CD4-positive, alpha-beta T cell (primary cell): ENCODE results near the gene NUDT21. TPM values are rescaled to one million over a fixed set of nuclear protein-coding genes. Genes with fewer than 3 reads are reported as not detected.

Experiments used
- ATAC-seq: fragments of 200-7000 bp; cut with Tn5 transposase; one replicate; pipeline ENCODE4 v1.10.0; 2022; ENCODE audit warnings: mild to moderate bottlenecking; ENCODE audit not compliant: poor library complexity
- CTCF ChIA-PET: fragments of 350-600 bp; sonication (Branson Sonifier 250); formaldehyde crosslinking; loops from one replicate; lab custom pipeline; 2021; ENCODE audit warnings: antibody characterized with exemption, inconsistent platforms; lab: Charles Lee
- POLR2A ChIA-PET: fragments of 350-600 bp; sonication (Branson Sonifier 250); formaldehyde crosslinking; loops from one replicate; lab custom pipeline; 2021; ENCODE audit warnings: antibody characterized with exemption, inconsistent platforms; lab: Charles Lee
- DNase-seq, 14 experiments: peaks; one replicate each; pipeline ENCODE4 v3.0.0-alpha.2; 2013 to 2020; ENCODE audit warnings: mixed read lengths in 2 of 14
- H3K27ac ChIP-seq, 2 donors: one replicate each; pipeline versions ENCODE4 v1.5.1 to v1.7.0; 2013; ENCODE audit warnings: low read length in 2 of 2, low read depth in 1 of 2, mild to moderate bottlenecking in 1 of 2
- H3K27me3 ChIP-seq, 2 experiments: 1 replicate in 1 of 2; 2 replicates in 1 of 2; pipeline versions ENCODE4 v1.6.1 to v1.7.0; 2013; ENCODE audit warnings: low read length in 2 of 2, control low read depth in 1 of 2, mild to moderate bottlenecking in 1 of 2, moderate library complexity in 1 of 2; ENCODE audit not compliant: insufficient read depth in 2 of 2, control insufficient read depth in 1 of 2
- H3K36me3 ChIP-seq: one replicate; pipeline ENCODE4 v1.6.1; 2013; ENCODE audit warnings: low read length, control low read depth; ENCODE audit not compliant: insufficient read depth
- H3K4me1 ChIP-seq: one replicate; pipeline ENCODE4 v1.6.1; 2013; ENCODE audit warnings: low read length, control low read depth; ENCODE audit not compliant: insufficient read depth
- H3K4me3 ChIP-seq: one replicate; pipeline ENCODE4 v1.5.1; 2013; ENCODE audit warnings: mild to moderate bottlenecking, low read length, moderate library complexity
- H3K9me3 ChIP-seq, 2 experiments: 1 replicate in 1 of 2; 2 replicates in 1 of 2; pipeline versions ENCODE4 v1.6.1 to v1.7.0; 2013; ENCODE audit warnings: low read length in 2 of 2, mild to moderate bottlenecking in 2 of 2, control low read depth in 1 of 2, moderate library complexity in 1 of 2; ENCODE audit not compliant: control insufficient read depth in 1 of 2, insufficient read depth in 1 of 2
- H3K27ac Mint-ChIP-seq: one replicate; pipeline ENCODE4 v1.8.0; 2020; ENCODE audit warnings: mixed read lengths
- H3K27me3 Mint-ChIP-seq: one replicate; pipeline ENCODE4 v1.8.0; 2021; ENCODE audit warnings: mixed read lengths
- H3K36me3 Mint-ChIP-seq: one replicate; pipeline ENCODE4 v1.8.0; 2021; ENCODE audit warnings: low read depth, mixed read lengths
- H3K4me1 Mint-ChIP-seq: one replicate; pipeline ENCODE4 v1.8.0; 2021; ENCODE audit warnings: low read depth, mixed read lengths
- H3K4me3 Mint-ChIP-seq: one replicate; pipeline ENCODE4 v1.8.0; 2020; ENCODE audit warnings: mild to moderate bottlenecking, mixed read lengths
- H3K9me3 Mint-ChIP-seq: one replicate; pipeline ENCODE4 v1.8.0; 2020; ENCODE audit warnings: mixed read lengths
- CTCF ChIP-seq: fragments of 200-600 bp; IDR thresholded peaks from one replicate; pipeline ENCODE4 v1.8.0; 2022; ENCODE audit warnings: antibody characterized with exemption, mild to moderate bottlenecking
- intact Hi-C, 2 experiments: fragments of 100-400 bp; cut with DNase I in 1 of 2; cut with micrococcal nuclease in 1 of 2; formaldehyde crosslinking; loops; one replicate each; pipeline versions ENCODE4 v1.15.1 to v1.9.0; 2023 to 2025; cut with DNase I, micrococcal nuclease
- total RNA-seq, 174 experiments: library from RNA in 2 of 174; stranded (reverse) in 2 of 174; gene quantifications; one replicate each; pipeline ENCODE4 v1.2.3 and lab custom pipeline; 2021 to 2026

NUDT21 gene
- total RNA-seq, 2 experiments from 2014 or later, result 89.6 to 96.6 TPM

GRCh38 chr16:56482683-56483236 is 31.6 kb upstream of the NUDT21 start:
- peaks cover 83% of the 10 kb centered on the region for H3K36me3 Mint-ChIP-seq
- Histone ChIP-seq H3K27me3 (no peaks in the 10 kb centered on the region), H3K27ac (no peak overlapping the region), H3K9me3 (no peaks in the 10 kb centered on the region), H3K36me3 (peaks cover 60% of the 10 kb centered on the region), H3K4me1 (no peaks in the 10 kb centered on the region), H3K4me3 (no peak overlapping the region)
- H3K9me3 Mint-ChIP-seq, result no peaks in the 10 kb centered on the region
- intact Hi-C loops, result no loop called here
- ChIA-PET CTCF (interaction anchor here (0.6 kb wide), 1 partner anchor 1307 kb away, joined by 4 read pairs; no protein-coding TSS in a partner anchor), POLR2A (no interaction called here)
- H3K4me1 Mint-ChIP-seq, result no peaks in the 10 kb centered on the region
- H3K27me3 Mint-ChIP-seq, result no peaks in the 10 kb centered on the region
- no peak overlapping the region for H3K27ac Mint-ChIP-seq
- TF ChIP-seq CTCF, result no peak
- ATAC-seq (no peak), DNase-seq (no peak)
- no peak overlapping the region for H3K4me3 Mint-ChIP-seq

GRCh38 chr16:56481468-56482122 is 30.5 kb upstream of the NUDT21 start:
- peaks cover 69% of the 10 kb centered on the region for H3K36me3 ChIP-seq
- H3K9me3 Mint-ChIP-seq, result no peaks in the 10 kb centered on the region
- H3K27me3 ChIP-seq, result no peaks in the 10 kb centered on the region
- H3K27me3 Mint-ChIP-seq, result no peaks in the 10 kb centered on the region
- H3K9me3 ChIP-seq, result no peaks in the 10 kb centered on the region
- H3K27ac ChIP-seq, result no peak overlapping the region
- no peaks in the 10 kb centered on the region for H3K4me1 ChIP-seq
- peaks cover 87% of the 10 kb centered on the region for H3K36me3 Mint-ChIP-seq
- ATAC-seq (no peak), DNase-seq (no peak)
- ChIA-PET POLR2A (no interaction called here), CTCF (interaction anchor here (0.9 kb wide), 1 partner anchor 9 kb away, joined by 3 read pairs; no protein-coding TSS in a partner anchor)
- H3K4me3 ChIP-seq, result no peak overlapping the region
- no peak overlapping the region for H3K4me3 Mint-ChIP-seq
- intact Hi-C loops, result no loop called here
- H3K27ac Mint-ChIP-seq, result peak overlapping the region; percentile 24
- H3K4me1 Mint-ChIP-seq, result no peaks in the 10 kb centered on the region
- TF ChIP-seq CTCF, result no peak

GRCh38 chr16:56480776-56481467 is 29.8 kb upstream of the NUDT21 start:
- no peak overlapping the region for H3K27ac ChIP-seq
- peaks cover 76% of the 10 kb centered on the region for H3K36me3 ChIP-seq
- no peaks in the 10 kb centered on the region for H3K4me1 Mint-ChIP-seq
- no peak for ATAC-seq
- no peak for TF ChIP-seq CTCF
- ChIA-PET CTCF (interaction anchor here (0.9 kb wide), 1 partner anchor 9 kb away, joined by 3 read pairs; no protein-coding TSS in a partner anchor), POLR2A (no interaction called here)
- intact Hi-C loops, result no loop called here
- H3K9me3 ChIP-seq, result no peaks in the 10 kb centered on the region
- H3K27ac Mint-ChIP-seq, result peak overlapping the region; percentile 42
- peaks cover 89% of the 10 kb centered on the region for H3K36me3 Mint-ChIP-seq
- no peaks in the 10 kb centered on the region for H3K27me3 Mint-ChIP-seq
- no peak for DNase-seq
- no peak overlapping the region for H3K4me3 Mint-ChIP-seq
- no peaks in the 10 kb centered on the region for H3K9me3 Mint-ChIP-seq
- H3K27me3 ChIP-seq, result no peaks in the 10 kb centered on the region
- no peak overlapping the region for H3K4me3 ChIP-seq
- no peaks in the 10 kb centered on the region for H3K4me1 ChIP-seq
